GM18499 (cell line): Measurements from ENCODE around the gene MMRN1.

Experiments used
- ATAC-seq: cut with Tn5 transposase; IDR thresholded peaks from one replicate; pipeline ENCODE4 v1.9.1; 2021; ENCODE audit warnings: moderate number of reproducible peaks; ENCODE audit not compliant: insufficient read depth, unreplicated experiment

The MMRN1 gene

DNA sequence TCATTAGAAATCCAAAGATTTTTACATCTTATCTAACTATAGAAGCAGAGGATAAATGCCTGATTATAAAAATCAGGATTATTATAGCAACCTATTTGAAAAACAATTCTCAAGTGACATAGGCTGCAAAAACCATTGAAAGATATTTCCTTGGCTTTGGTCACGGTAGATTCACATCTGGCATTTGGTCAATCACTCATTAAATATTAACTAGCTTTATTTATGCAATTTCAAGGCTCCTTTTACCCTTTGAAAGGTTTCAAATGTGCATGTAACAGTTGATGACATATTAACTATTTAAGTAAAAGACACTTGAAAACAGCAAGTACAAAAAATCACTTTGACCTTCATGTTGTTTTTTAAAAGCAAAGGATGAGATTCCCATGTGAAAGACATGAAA is 98.1 kb downstream of the MMRN1 start:
- ATAC-seq, result no peak

DNA sequence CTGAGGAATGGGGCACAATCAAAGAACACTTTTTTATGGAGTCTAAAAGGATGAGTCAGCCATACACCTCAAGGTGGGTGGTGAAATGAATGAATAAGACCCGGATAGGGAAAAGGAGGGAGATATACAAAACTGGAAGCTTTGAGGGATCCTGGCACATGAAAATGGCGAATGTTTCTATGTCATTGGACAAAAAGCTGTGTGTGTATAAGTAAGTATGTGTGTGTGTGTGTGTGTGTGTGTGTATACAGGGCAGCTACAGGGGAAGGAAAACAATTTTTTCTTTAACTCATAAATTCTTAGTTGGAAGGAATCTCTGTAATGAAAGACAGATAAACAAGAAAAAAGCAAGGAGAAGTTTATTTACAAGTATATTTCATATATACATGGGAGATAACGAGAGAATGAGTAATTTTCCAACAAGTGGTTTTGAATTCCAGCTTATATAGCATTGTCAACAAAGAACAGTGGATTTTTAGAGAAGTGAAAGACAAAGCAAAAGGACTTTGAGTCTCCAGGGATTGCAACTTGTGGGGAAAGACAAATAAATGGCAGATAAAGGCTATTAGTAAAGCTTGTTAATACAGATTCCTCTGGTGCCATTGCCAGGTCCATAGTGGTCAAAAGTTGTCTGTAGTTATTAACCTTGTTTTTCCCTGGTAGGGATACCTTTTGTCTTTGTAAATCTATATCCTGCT is 99.7 kb downstream of the MMRN1 start:
- no peak for ATAC-seq

DNA sequence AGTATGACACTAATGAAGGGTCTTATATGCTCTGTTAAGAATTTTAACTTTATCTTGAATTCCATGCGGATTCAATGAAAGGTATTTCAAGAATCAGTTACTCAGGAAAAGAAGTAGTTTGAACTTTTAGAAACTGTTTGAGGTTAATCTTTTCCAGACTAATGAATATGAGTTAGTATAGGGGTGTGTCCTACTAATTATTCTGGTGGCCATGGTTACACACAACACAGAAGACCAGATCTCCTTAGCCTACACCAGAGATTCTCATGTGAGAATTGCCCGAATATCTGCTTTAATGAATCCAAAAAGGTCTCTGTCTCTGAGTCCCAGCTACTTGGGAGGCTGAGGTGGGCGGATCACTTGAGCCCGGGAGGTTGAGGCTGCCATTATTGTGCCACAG is 100.4 kb downstream of the MMRN1 start:
- no peak for ATAC-seq

- no peak for ATAC-seq
These were observed 101.2 kb downstream of the MMRN1 start for GRCh38 chr4:89995814-89996213.

DNA sequence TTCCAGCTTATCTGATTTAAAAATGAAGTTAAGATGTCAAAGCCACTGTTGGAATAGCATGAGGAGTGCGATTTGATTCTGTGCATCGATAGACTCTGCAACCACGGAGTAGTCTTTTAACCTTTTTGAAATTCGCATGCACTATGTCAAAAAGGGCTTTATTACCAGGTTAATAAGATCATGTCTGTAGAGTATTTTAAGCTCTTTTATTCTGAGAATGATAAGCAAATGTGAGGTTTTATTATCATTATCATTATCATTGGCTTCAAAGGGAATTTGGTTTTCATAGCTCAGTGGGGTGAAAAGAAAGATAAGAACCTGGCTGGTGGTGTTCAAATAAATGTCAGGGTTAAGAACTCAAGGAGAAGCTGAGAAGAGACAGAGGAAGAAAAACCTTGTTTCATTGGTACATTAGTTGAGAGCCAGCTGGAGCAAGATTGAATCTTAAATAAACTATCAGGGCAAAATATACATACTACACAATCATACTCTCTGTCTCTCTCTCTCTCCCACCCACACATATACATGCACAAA is 102.6 kb downstream of the MMRN1 start:
- ATAC-seq, result no peak

GRCh38 chr4:89998469-89999011 is 103.9 kb downstream of the MMRN1 start:
- no peak for ATAC-seq

GRCh38 chr4:90001023-90001422 is 106.4 kb downstream of the MMRN1 start:
- no peak for ATAC-seq

GRCh38 chr4:90002441-90003062 is 107.9 kb downstream of the MMRN1 start:
- no peak for ATAC-seq
